ENCODE results near the gene CYP20A1.
"Not testable (repeated sequence)": the region's sequence is repeated elsewhere in the genome, so short reads cannot be mapped to it uniquely, and the experiment has no call there.

Gene CYP20A1

GRCh38 chr2:203246646-203247045 is 7.8 kb downstream of the CYP20A1 start:
- no peak for TF ChIP-seq ZNF274 (IDR thresholded peaks at IDR 0.05; ENCODE audit: low read depth, low read length)
- no peak overlapping the region for H3K4me3 ChIP-seq (ENCODE audit: low read length)

GRCh38 chr2:203252818-203253217 is 14.0 kb downstream of the CYP20A1 start:
- H3K4me3 ChIP-seq (ENCODE audit: low read length) = no peak overlapping the region
- no peak for TF ChIP-seq ZNF274 (IDR thresholded peaks at IDR 0.05; ENCODE audit: low read depth, low read length)

- H3K4me3 ChIP-seq (ENCODE audit: low read length) = not testable (repeated sequence)
Observed at GRCh38 chr2:203253422-203254095, 14.7 kb downstream of the CYP20A1 start.

GRCh38 chr2:203261326-203262159 is 22.7 kb downstream of the CYP20A1 start:
- H3K4me3 ChIP-seq (ENCODE audit: low read length) = no peak overlapping the region
- TF ChIP-seq ZNF274 (IDR thresholded peaks at IDR 0.05; ENCODE audit: low read depth, low read length) = no peak

GRCh38 chr2:203279288-203279687 is 40.5 kb downstream of the CYP20A1 start:
- no peak overlapping the region for H3K4me3 ChIP-seq (ENCODE audit: low read length)
- no peak for TF ChIP-seq ZNF274 (IDR thresholded peaks at IDR 0.05; ENCODE audit: low read depth, low read length)

GRCh38 chr2:203280428-203281064 is 41.7 kb downstream of the CYP20A1 start:
- no peak overlapping the region for H3K4me3 ChIP-seq (ENCODE audit: low read length)
- TF ChIP-seq ZNF274 (IDR thresholded peaks at IDR 0.05; ENCODE audit: low read depth, low read length) = no peak

- H3K4me3 ChIP-seq (ENCODE audit: low read length) = no peak overlapping the region
- TF ChIP-seq ZNF274 (IDR thresholded peaks at IDR 0.05; ENCODE audit: low read depth, low read length) = no peak
Observed at GRCh38 chr2:203282101-203282500, 43.3 kb downstream of the CYP20A1 start.

- TF ChIP-seq ZNF274 (IDR thresholded peaks at IDR 0.05; ENCODE audit: low read depth, low read length) = no peak
- H3K4me3 ChIP-seq (ENCODE audit: low read length) = no peak overlapping the region
Observed at GRCh38 chr2:203286532-203286931, 47.7 kb downstream of the CYP20A1 start.

GRCh38 chr2:203301667-203302066 is 62.8 kb downstream of the CYP20A1 start:
- H3K4me3 ChIP-seq (ENCODE audit: low read length) = no peak overlapping the region
- no peak for TF ChIP-seq ZNF274 (IDR thresholded peaks at IDR 0.05; ENCODE audit: low read depth, low read length)

GRCh38 chr2:203302586-203302985 is 63.8 kb downstream of the CYP20A1 start:
- not testable (repeated sequence) for H3K4me3 ChIP-seq (ENCODE audit: low read length)

- TF ChIP-seq ZNF274 (IDR thresholded peaks at IDR 0.05; ENCODE audit: low read depth, low read length) = no peak
- H3K4me3 ChIP-seq (ENCODE audit: low read length) = no peak overlapping the region
Observed at GRCh38 chr2:203310688-203311436, 72.0 kb downstream of the CYP20A1 start.

- no peak for TF ChIP-seq ZNF274 (IDR thresholded peaks at IDR 0.05; ENCODE audit: low read depth, low read length)
- H3K4me3 ChIP-seq (ENCODE audit: low read length) = no peak overlapping the region
Observed at GRCh38 chr2:203326356-203326755, 87.5 kb downstream of the CYP20A1 start.

- no peak for TF ChIP-seq ZNF274 (IDR thresholded peaks at IDR 0.05; ENCODE audit: low read depth, low read length)
- H3K4me3 ChIP-seq (ENCODE audit: low read length) = peak overlapping the region; percentile 90
Observed at GRCh38 chr2:203327582-203327900, 88.7 kb downstream of the CYP20A1 start.

Data from GM08714 (cell line).